Forelimb muscle (tissue), 1 donor: ENCODE measurements around the gene CARM1. TPM values are rescaled to one million over a fixed set of nuclear protein-coding genes. Genes with fewer than 3 reads are reported as not detected.

ENCODE experiments used
- DNase-seq: peaks from one replicate; pipeline ENCODE4 v3.0.0-alpha.2; 2013; ENCODE audit warnings: low read depth
- polyA plus RNA-seq: library from polyadenylated mRNA; unstranded; fragments of 120-200 nt; gene quantifications from one replicate; pipeline ENCODE4 v1.2.1, GENCODE V29; 2013; ENCODE audit not compliant: insufficient read length

Gene CARM1
- polyA plus RNA-seq, 1 donor: 65.0 TPM

- DNase-seq: no peak
These were observed 36.6 kb downstream of the CARM1 start for GRCh38 chr19:10907925-10908324.

- DNase-seq: no peak
These were observed 37.1 kb downstream of the CARM1 start for GRCh38 chr19:10908380-10908960.

DNA sequence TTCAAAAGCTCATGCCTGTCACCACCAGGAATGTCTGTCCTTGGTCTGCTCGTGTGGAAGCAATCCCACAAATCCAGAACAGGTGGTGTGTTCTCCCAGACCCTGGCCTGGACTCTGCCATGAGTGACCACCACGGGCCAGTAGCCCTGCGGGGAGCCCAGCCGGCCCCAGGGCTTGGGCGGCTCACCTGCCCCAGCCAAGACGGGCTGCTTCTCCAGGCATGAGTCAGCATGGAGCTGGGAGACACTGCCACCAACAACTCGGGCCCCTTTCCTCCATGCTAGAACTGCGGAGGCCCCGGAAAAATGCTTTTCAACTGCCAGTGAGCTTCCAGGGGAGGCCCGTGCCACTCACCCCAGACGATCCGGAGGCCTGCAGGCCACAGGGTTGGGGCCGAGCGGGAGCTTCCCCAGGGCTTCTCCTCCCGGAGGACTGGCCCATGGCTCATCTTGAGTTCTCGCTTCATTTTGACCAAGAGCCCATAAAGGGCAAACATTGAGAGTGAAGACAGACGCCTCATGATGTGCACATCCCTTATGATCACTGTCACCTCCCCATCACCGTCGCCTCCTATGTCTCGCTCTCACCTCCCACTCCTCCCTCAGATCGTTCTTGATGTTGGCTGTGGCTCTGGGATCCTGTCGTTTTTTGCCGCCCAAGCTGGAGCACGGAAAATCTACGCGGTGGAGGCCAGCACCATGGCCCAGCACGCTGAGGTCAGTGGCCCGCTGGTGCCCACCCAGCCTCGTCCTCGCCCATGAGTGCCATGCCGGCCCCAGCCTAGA is 40.4 kb downstream of the CARM1 start:
- DNase-seq: no peak

- no peak for DNase-seq
These were observed 41.3 kb downstream of the CARM1 start for GRCh38 chr19:10912619-10913018.

GRCh38 chr19:10913716-10914340 is 42.5 kb downstream of the CARM1 start:
- no peak for DNase-seq

DNA sequence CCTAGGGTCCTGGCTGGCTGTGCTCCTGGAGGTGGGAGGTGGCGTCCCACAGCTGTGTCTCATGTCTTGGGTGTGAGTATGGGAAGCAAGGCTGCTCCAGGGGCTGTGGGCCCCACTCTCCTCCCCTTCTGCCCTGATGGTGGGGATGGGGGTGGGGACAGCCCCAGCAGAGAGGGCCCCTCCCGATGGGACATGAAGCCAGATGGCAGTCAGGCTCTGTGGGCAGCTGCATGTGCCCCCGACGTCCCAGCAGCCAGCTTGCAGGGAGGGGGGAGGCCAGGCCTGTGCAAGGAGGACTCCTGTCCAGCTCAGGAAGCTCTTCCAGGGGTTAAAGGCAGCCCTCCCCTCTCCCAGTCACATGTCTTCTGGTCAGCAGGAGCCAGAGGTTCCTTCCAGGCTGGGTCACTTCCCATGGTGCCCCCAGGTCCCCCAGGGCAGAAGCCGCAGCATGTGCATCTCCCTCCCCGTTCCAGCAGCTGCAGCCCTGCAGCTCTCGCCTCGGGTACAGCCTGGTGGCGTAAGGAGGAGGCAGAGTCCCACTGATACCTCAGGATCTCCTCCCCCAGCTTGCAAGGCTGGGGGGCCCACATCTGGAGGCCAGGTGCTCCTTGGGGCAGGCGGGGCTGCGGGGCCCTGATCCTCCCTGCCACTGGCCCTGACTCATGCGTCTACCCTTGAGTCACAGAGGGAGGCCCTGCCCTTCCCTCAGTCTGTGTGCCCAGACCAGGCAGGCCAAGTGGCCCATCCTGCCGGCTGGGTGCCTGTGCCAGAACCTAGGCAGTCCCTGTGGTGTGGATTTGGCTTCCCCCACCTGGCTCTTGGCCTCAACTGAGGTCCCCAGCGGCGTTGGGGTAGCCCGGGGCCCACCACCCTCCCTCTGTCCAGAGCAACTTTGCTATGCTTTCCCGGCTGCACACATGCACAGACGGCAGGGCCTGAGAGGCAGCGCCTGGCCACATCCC is 44.1 kb downstream of the CARM1 start:
- no peak for DNase-seq

GRCh38 chr19:10916602-10917001 is 45.2 kb downstream of the CARM1 start:
- no peak for DNase-seq

GRCh38 chr19:10918359-10918758 is 47.0 kb downstream of the CARM1 start:
- DNase-seq: no peak

- no peak for DNase-seq
These were observed 48.3 kb downstream of the CARM1 start for GRCh38 chr19:10919352-10920287.

DNA sequence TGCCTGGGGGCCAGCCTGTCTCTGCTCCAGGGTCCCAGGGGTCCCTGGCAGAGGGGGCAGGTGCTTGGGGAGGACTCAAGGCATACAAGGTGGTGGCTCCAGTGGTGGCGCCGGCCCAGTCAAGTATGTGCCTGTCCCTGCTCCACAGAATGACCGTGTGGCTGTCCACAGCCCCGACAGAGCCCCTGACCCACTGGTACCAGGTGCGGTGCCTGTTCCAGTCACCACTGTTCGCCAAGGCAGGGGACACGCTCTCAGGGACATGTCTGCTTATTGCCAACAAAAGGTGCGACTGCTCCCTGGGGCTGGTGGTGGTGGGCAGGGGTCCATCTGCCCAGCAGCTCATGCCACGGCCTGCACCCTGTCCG is 48.9 kb downstream of the CARM1 start:
- no peak for DNase-seq

DNA sequence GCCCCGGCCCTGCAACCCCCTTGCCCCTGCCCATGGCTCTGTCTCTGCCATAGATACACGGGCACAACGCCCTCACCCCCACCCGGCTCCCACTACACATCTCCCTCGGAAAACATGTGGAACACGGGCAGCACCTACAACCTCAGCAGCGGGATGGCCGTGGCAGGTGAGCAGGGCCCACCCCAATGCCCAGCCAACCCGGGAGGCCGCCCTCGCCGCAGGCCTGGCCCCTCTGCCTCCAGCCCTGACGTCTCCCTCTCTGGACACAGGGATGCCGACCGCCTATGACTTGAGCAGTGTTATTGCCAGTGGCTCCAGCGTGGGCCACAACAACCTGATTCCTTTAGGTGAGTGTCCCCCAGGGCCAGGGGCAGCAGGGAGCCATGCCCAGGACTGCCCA is 49.4 kb downstream of the CARM1 start:
- no peak for DNase-seq

GRCh38 chr19:10921199-10921909 is 50.0 kb downstream of the CARM1 start:
- DNase-seq: no peak

DNA sequence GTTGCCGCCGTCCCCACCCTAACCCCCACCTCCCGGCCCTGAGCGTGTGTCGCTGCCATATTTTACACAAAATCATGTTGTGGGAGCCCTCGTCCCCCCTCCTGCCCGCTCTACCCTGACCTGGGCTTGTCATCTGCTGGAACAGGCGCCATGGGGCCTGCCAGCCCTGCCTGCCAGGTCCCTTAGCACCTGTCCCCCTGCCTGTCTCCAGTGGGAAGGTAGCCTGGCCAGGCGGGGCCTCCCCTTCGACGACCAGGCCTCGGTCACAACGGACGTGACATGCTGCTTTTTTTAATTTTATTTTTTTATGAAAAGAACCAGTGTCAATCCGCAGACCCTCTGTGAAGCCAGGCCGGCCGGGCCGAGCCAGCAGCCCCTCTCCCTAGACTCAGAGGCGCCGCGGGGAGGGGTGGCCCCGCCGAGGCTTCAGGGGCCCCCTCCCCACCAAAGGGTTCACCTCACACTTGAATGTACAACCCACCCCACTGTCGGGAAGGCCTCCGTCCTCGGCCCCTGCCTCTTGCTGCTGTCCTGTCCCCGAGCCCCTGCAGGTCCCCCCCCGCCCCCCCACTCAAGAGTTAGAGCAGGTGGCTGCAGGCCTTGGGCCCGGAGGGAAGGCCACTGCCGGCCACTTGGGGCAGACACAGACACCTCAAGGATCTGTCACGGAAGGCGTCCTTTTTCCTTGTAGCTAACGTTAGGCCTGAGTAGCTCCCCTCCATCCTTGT is 50.7 kb downstream of the CARM1 start:
- no peak for DNase-seq

- no peak for DNase-seq
These were observed 51.3 kb downstream of the CARM1 start for GRCh38 chr19:10922638-10923014.

DNA sequence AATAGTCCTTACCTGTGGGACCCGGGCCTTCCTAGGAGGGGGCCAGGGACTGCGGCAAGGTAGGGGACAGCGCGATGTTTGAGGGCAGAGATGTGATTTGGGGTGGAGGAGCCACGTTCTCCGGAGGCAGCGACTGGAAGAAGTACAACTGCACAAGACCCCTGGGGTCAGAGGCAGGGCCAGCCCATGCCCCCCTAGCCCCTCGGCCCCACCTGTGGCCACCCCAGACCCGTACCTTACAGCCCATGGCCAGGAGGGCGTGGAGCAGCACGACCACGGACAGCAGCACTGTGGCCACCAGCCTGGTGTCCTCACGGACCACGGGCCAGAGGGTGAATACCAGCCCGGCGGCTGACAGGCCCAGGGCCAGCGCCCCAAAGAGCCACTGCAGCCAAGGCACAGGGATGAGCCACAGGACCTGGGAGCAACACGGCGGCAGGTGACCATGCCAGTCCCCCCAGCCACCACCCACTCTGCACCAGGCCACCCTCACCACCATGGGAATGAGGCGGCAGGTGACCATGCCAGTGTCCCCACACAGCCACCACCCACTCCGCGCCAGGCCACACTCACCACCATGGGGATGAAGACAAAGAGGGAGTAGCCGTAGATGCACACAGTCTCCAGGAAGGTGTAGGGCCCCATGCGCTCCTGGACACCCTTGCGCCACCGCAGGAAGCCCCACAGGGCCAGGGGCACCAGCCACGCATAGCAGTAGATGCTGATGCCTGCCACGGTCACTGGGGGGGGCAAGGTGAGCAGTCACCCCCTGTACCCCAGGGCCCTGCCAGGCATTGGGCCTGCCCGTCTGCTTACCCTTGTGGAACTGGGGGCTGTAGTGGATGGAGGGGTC is 52.1 kb downstream of the CARM1 start:
- DNase-seq: no peak

- DNase-seq: no peak
These were observed 53.2 kb downstream of the CARM1 start for GRCh38 chr19:10924597-10924996.

- DNase-seq: no peak
These were observed 56.6 kb downstream of the CARM1 start for GRCh38 chr19:10927730-10928562.
